ENCODE results near the gene ANAPC16. TPM values are rescaled to one million over a fixed set of nuclear protein-coding genes. Genes with fewer than 3 reads are reported as not detected.

The ANAPC16 gene
- total and polyA plus RNA-seq, 2 of the 4 experiments (the other 2 are of a cell fraction): 25.2 to 26.3 TPM

GRCh38 chr10:72177454-72177853 lies 38.4 kb upstream of the ANAPC16 start:
- Histone ChIP-seq H3K27ac (ENCODE audit: insufficient read depth, low read length) (no peak overlapping the region), H2BK15ac (ENCODE audit: low read depth, low read length) (no peak overlapping the region), H4K8ac (ENCODE audit: low read depth in 2 of 2, low read length in 2 of 2) (no peak overlapping the region), H3K56ac (ENCODE audit: extremely low read depth, insufficient read depth, low read length) (no peak overlapping the region), H3K4me2 (ENCODE audit: low read depth, low read length) (no peak overlapping the region), H4K5ac (ENCODE audit: low read depth, low read length) (no peak overlapping the region), H3K27me3 (ENCODE audit: control insufficient read depth, insufficient read depth, low read length) (no peaks in the 10 kb centered on the region), H4K20me1 (ENCODE audit: insufficient read depth, low read length) (no peaks in the 10 kb centered on the region), H3K36me3 (ENCODE audit: control insufficient read depth, insufficient read depth, low read length) (peaks cover 6% of the 10 kb centered on the region), H3K4me1 (ENCODE audit: control insufficient read depth, insufficient read depth, low read length) (peaks cover 9% of the 10 kb centered on the region), H2AK9ac (replicated peaks; ENCODE audit: low read depth, low read length, poor library complexity) (no peak overlapping the region), H3K9ac (ENCODE audit: low read depth, low read length) (no peak overlapping the region), H3K4ac (ENCODE audit: low read depth, low read length) (no peak overlapping the region), H3K23ac (ENCODE audit: low read depth, low read length) (no peak overlapping the region), H3K9me1 (ENCODE audit: insufficient read depth, low read length) (peaks cover 5% of the 10 kb centered on the region), H2AK5ac (ENCODE audit: low read depth, low read length) (no peak overlapping the region), H2AFZ (replicated peaks; ENCODE audit: low read length, poor library complexity) (no peak overlapping the region), H3K9me3 (ENCODE audit: control insufficient read depth, insufficient read depth, low read length) (no peaks in the 10 kb centered on the region), H3K4me3 (ENCODE audit: insufficient read depth, low read depth, low read length) (no peak overlapping the region), H2BK120ac (ENCODE audit: low read depth, low read length) (no peak overlapping the region), H3K14ac (replicated peaks; ENCODE audit: low read depth, low read length) (no peak overlapping the region), H2BK5ac (ENCODE audit: low read depth, low read length, poor library complexity, severe bottlenecking) (no peak overlapping the region), H3K18ac (ENCODE audit: low read depth, low read length) (no peak overlapping the region), H2BK20ac (ENCODE audit: low read depth, low read length) (no peak overlapping the region), H3K79me1 (ENCODE audit: low read depth in 1 of 2, low read length in 2 of 2) (0 out of 4 replicates have a peak, but pooled peaks cover 0 to 2% of the 10 kb centered on the region in 2 experiments), H4K91ac (ENCODE audit: insufficient read depth, low read depth, low read length) (no peak overlapping the region)
- intact Hi-C loops (cut with micrococcal nuclease) (loop anchor here (5.0 kb wide), 1 partner anchor 40 kb away; no protein-coding TSS in a partner anchor), in situ Hi-C loops (cut with MboI; ENCODE audit: low sequenced_read_pairs) (no loop called here), dilution Hi-C loops (cut with HindIII; ENCODE audit: low sequenced_read_pairs, unreplicated experiment) (no loop called here)
- CTCF ChIA-PET: no interaction called here
- WGBS, 2 experiments (ENCODE audit: extremely low coverage in 2 of 2, insufficient read length in 1 of 2): no CpG with 5 or more reads among the region's 2 CpGs
- POLR2A ChIA-PET (ENCODE audit: unreplicated experiment): no interaction called here
- DNase-seq (no peak), ATAC-seq (ENCODE audit: low read depth) (no peak)
- BruUV-seq (replicated peaks): no TSS peak
- TF ChIP-seq RFX5 (IDR thresholded peaks at IDR 0.05; ENCODE audit: low read depth, low read length) (no peak), POLR2A (IDR thresholded peaks at IDR 0.05; ENCODE audit: low read depth, low read length) (no peak), FOS (IDR thresholded peaks at IDR 0.05; ENCODE audit: low read depth, low read length) (no peak), BHLHE40 (IDR thresholded peaks at IDR 0.05; ENCODE audit: low read depth, low read length) (no peak), CTCF (conservative IDR thresholded peaks at IDR 0.05; ENCODE audit: low read depth, low read length) (no peak), USF2 (IDR thresholded peaks at IDR 0.05; ENCODE audit: low read depth, low read length) (no peak), SMC3 (IDR thresholded peaks at IDR 0.05; ENCODE audit: low read depth, low read length) (no peak), RCOR1 (IDR thresholded peaks at IDR 0.05; ENCODE audit: insufficient replicate concordance, low read length) (no peak), RAD21 (IDR thresholded peaks at IDR 0.05; ENCODE audit: low read length) (no peak), MAFK (IDR thresholded peaks at IDR 0.05; ENCODE audit: low read depth, low read length) (no peak), NFE2L2 (IDR thresholded peaks at IDR 0.05; ENCODE audit: low read depth, low read length) (no peak), CHD1 (IDR thresholded peaks at IDR 0.05; ENCODE audit: low read depth, low read length) (no peak)
